Heart right ventricle (tissue), 16 donors: Measurements from ENCODE around the gene TMEM44. TPM values are rescaled to one million over a fixed set of nuclear protein-coding genes. Genes with fewer than 3 reads are reported as not detected.
A peak's percentile ranks its signal among the peaks of the same experiment; 100 is the strongest.

Experiments used
- ATAC-seq, 8 donors: fragments of 200-7000 bp; cut with Tn5 transposase; one replicate each; pipeline ENCODE4 v1.9.1; 2020; ENCODE audit warnings: mild to moderate bottlenecking in 8 of 8, moderate library complexity in 8 of 8, moderate number of reproducible peaks in 1 of 8
- DNase-seq, 2 donors: peaks; one replicate each; pipeline ENCODE4 v3.0.0-alpha.2; 2020
- H3K27ac ChIP-seq, 10 donors: fragments of 200-600 bp; sonication (generic) in 2 of 10; one replicate each; pipeline versions ENCODE4 v1.5.0 to v1.8.0; 2020 to 2022; ENCODE audit warnings: mild to moderate bottlenecking in 3 of 10
- H3K27me3 ChIP-seq, 7 donors: fragments of 200-600 bp; one replicate each; pipeline ENCODE4 v1.8.0; 2021 to 2022; ENCODE audit warnings: mild to moderate bottlenecking in 2 of 7
- H3K36me3 ChIP-seq, 9 donors: fragments of 200-600 bp; sonication (generic) in 1 of 9; one replicate each; pipeline versions ENCODE4 v1.5.0 to v1.8.0; 2020 to 2022; ENCODE audit warnings: mild to moderate bottlenecking in 2 of 9
- H3K4me1 ChIP-seq, 9 donors: fragments of 200-600 bp; sonication (generic) in 1 of 9; one replicate each; pipeline versions ENCODE4 v1.5.0 to v1.8.0; 2020 to 2022; ENCODE audit warnings: mild to moderate bottlenecking in 4 of 9
- H3K4me3 ChIP-seq, 10 donors: fragments of 200-600 bp; sonication (generic) in 2 of 10; one replicate each; pipeline versions ENCODE4 v1.5.0 to v1.8.0; 2020 to 2022; ENCODE audit warnings: mild to moderate bottlenecking in 7 of 10, moderate library complexity in 2 of 10
- H3K9me3 ChIP-seq, 11 donors: fragments of 200-600 bp in 10 of 11; sonication (generic) in 2 of 11; one replicate each; pipeline versions ENCODE4 v1.5.0 to v1.8.0; 2013 to 2022; ENCODE audit warnings: mild to moderate bottlenecking in 2 of 11, control low read depth in 1 of 11, moderate library complexity in 1 of 11
- WGBS, 2 donors: extraction: QIAGEN DNeasy Blood & Tissue Kit; methylation state at CpG; one replicate each; pipeline ENCODE4 v1.1.7; 2013; ENCODE audit warnings: inconsistent platforms in 1 of 2; 5-methylcytosine and 5-hydroxymethylcytosine counted together
- intact Hi-C, 10 donors: fragments of 100-400 bp; cut with DNase I; formaldehyde crosslinking; loops; one replicate each; pipeline versions ENCODE4 v1.11.1 to v1.14.2; 2022
- polyA plus RNA-seq, 2 donors: library from polyadenylated mRNA; stranded (reverse); fragments of 200-250 nt; gene quantifications; one replicate each; pipeline ENCODE4 v1.2.3, GENCODE V29; 2013
- total RNA-seq, 10 donors: library from RNA; stranded (reverse); fragmentation: NEBNext Ultra II Directional in 3 of 10; extraction: Animal tissue kit (Norgen Biotek cat#: 25700) in 3 of 10; gene quantifications; one replicate each; pipeline versions ENCODE4 v1.2.1 to v1.2.4, GENCODE V29; 2021 to 2023
- TF ChIP-seq, protein P1 (sequence below), 9 donors: fragments of 200-600 bp; sonication (generic) in 2 of 9; IDR thresholded peaks; one replicate each; pipeline versions ENCODE4 v1.5.0 to v1.8.0; 2021 to 2022; ENCODE audit warnings: antibody characterized with exemption in 9 of 9, mild to moderate bottlenecking in 5 of 9, moderate library complexity in 1 of 9
- donor health status: Arrhythmogenic right ventricular cardiomyopathy.
- donor health status: ischemic (EF 13 %, LVEDD 7.1; RV severe dilation, severe dysfunction).
- donor health status: healthy with polysubstance abuse.
- donor health status: DM: no; HTN: yes; CAD: no.
- donor health status: DM: no; HTN: no; CAD: no.
- donor health status: ischemic (EF 25% LVEDD 6.9; RV normal size, moderate dysfunction).
- donor health status: ischemic (EF 25% LVEDD 5.7; RV mildly dilated, moderate dysfunction).
- donor health status: healthy.
- donor health status: DM: yes; HTN: yes; CAD: no.
- donor health status: Ischemic cardiomyopathy.
- donor health status: ischemic (EF 35%, LVEDD 5.7; RV mildly dilated, moderate dysfunction).
- donor health status: nonischemic (EF 11% LVEDD 7.7; RV severe dilation, severe dysfunction).
- donor health status: DM: yes; HTN: yes; CAD: no.
- donor health status: PGD.
- donor health status: ischemic (EF 29% LVEDD 5.4; RV normal size, mild dysfunction).
- donor health status: nonischemic (EF 23%, LVEDD 6.1; RV moderate dilation, normal function).

Gene TMEM44
- total and polyA plus RNA-seq, 12 donors: 3.1 to 21.9 (median 5.1) TPM

DNA sequence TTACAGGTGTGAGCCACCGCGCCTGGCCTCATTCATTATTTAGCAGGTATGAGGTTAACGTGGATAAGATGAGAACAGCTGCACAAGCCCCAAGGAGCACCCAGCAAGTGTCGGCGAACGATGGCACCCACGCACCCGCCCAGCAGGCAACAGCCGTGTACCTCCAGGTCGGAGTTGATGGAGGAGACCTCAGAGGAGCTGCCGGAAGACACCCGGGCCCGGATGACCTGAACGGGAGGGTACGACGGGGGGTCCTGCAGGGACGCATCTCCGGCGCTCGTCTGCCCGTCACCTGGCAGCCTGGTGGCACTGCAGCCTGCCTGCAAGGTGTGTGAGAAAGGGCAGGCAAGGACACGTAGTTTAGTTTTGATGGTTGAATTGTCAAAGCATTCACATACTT, 29.1 kb downstream of the TMEM44 start:
- no peak for ATAC-seq
- 92 to 93% methylated on average over 22 of the region's 22 CpGs for WGBS, 2 donors
- intact Hi-C loops: no loop called here
- no peak for DNase-seq
- Histone ChIP-seq H3K36me3 (peaks cover 0 to 73% (median 6%) of the 10 kb centered on the region in 9 donors), H3K9me3 (no peaks in the 10 kb centered on the region), H3K27me3 (no peaks in the 10 kb centered on the region), H3K27ac (no peak overlapping the region), H3K4me1 (no peaks in the 10 kb centered on the region), H3K4me3 (no peak overlapping the region)
- TF ChIP-seq, protein P1, sequence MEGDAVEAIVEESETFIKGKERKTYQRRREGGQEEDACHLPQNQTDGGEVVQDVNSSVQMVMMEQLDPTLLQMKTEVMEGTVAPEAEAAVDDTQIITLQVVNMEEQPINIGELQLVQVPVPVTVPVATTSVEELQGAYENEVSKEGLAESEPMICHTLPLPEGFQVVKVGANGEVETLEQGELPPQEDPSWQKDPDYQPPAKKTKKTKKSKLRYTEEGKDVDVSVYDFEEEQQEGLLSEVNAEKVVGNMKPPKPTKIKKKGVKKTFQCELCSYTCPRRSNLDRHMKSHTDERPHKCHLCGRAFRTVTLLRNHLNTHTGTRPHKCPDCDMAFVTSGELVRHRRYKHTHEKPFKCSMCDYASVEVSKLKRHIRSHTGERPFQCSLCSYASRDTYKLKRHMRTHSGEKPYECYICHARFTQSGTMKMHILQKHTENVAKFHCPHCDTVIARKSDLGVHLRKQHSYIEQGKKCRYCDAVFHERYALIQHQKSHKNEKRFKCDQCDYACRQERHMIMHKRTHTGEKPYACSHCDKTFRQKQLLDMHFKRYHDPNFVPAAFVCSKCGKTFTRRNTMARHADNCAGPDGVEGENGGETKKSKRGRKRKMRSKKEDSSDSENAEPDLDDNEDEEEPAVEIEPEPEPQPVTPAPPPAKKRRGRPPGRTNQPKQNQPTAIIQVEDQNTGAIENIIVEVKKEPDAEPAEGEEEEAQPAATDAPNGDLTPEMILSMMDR (IDR thresholded peaks at IDR 0.05): no peak

DNA sequence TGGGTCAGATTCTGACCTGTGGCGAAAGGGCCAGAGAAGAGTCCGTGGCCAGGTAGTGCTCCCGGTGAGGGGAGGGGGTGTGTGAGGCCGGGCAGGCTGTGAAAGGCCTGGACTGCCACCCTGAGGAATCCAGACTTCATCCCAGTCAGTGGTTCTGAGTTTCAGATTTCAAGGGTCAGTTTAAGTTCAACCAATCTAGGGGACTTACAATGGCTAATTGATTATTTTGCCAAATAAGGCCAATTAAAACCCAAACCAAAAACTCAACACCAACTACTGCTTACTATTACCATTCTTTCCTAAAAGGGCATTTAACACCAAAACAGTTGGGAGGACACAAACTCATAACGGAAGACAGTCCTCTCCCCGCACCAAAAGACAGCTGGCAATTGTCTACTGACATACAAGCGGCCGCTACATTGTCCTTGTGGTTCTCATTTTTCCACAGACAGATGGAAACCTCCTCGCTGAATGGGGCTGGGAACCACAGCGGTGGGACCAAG, 30.5 kb downstream of the TMEM44 start:
- Histone ChIP-seq H3K4me1 (no peaks in the 10 kb centered on the region), H3K27me3 (no peaks in the 10 kb centered on the region), H3K9me3 (no peaks in the 10 kb centered on the region), H3K4me3 (no peak overlapping the region), H3K36me3 (peaks cover 0 to 74% (median 0%) of the 10 kb centered on the region in 9 donors), H3K27ac (no peak overlapping the region)
- 72 to 81% methylated on average over 10 of the region's 10 CpGs for WGBS, 2 donors
- DNase-seq: no peak
- intact Hi-C loops: no loop called here
- no peak for ATAC-seq
- TF ChIP-seq, protein P1 (IDR thresholded peaks at IDR 0.05): no peak

DNA sequence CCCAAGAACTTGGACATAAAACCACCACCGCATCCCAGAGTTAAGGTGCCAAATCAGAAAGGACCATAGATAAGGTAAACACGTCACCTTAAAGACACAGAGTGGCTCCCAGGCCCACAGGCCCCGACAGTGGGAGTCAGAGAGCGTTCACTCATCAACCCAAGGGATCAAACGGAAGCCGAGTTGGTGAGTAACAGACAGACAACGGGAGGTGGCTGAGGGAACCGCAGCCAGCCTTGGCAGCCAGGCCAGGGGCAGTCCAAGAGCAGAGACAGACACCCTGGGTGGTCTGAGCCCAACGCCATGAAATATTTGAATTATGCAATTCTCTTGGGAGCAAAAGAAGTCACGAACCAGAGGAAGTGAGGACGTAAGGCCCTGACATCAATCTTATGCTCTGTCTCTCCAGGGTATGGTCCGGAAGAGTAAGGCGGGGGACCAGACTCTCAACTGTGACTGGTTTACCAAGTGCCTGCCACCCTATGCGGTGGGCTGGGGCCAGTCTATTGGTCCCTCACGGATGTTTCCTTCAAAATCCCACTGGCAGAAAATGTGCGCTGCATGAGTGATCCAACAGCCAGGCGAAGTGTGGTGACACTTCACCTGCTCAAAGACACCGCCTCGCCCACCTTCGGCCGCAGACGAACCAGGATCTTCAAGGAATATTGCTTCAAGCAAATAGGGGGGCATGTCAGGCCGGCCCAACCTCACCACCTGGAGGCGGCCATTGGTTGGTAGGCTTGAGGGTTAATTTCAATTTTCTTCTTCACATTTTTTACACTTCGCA, 34.3 kb downstream of the TMEM44 start:
- 81% methylated on average over 25 of the region's 25 CpGs for WGBS, 2 donors
- Histone ChIP-seq H3K36me3 (peaks cover 0 to 57% (median 0%) of the 10 kb centered on the region in 9 donors), H3K4me1 (peaks cover 0 to 8% (median under 1%) of the 10 kb centered on the region in 9 donors), H3K27me3 (no peaks in the 10 kb centered on the region), H3K4me3 (no peak overlapping the region), H3K9me3 (no peaks in the 10 kb centered on the region), H3K27ac (no peak overlapping the region)
- DNase-seq: no peak
- intact Hi-C loops: loop anchor here in 6 of 10 donors (5.0 to 10.0 kb wide), 3 partner anchors 124 to 264 kb away; no protein-coding TSS in a partner anchor
- peak in 2 of 8 donors; percentile 32 to 67 for ATAC-seq
- TF ChIP-seq, protein P1 (IDR thresholded peaks at IDR 0.05): no peak

DNA sequence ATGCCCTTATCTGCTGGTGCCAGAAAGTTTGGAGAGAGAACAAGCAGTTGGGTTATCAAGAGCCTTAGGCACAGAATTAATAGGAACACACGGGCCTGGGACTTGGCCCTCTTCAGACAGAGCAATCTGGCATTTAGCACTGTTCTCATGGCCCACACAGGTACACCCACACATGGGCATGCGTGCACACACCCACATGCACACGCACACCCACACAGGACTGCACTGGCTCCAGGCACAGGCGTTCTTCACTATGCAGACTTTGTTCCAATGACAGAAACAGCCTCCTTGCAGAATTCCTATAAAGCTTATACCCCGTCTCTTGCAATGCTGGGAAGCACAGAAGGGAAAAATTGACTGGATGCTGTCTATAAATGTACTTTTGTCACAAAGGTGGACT, 36.3 kb downstream of the TMEM44 start:
- Histone ChIP-seq H3K36me3 (peaks cover 0 to 40% (median 0%) of the 10 kb centered on the region in 9 donors), H3K4me3 (no peak overlapping the region), H3K27me3 (no peaks in the 10 kb centered on the region), H3K4me1 (peaks cover 0 to 25% (median 12%) of the 10 kb centered on the region in 9 donors), H3K9me3 (no peaks in the 10 kb centered on the region), H3K27ac (no peak overlapping the region)
- intact Hi-C loops: loop anchor here in 7 of 10 donors (1.0 to 10.0 kb wide), 4 partner anchors 122 to 262 kb away; no protein-coding TSS in a partner anchor
- no peak for ATAC-seq
- 83 to 86% methylated on average over 5 of the region's 5 CpGs for WGBS, 2 donors
- no peak for DNase-seq
- TF ChIP-seq, protein P1 (IDR thresholded peaks at IDR 0.05): no peak
